Kidney (tissue), 22 donors: ENCODE measurements around the gene STX10. TPM values are rescaled to one million over a fixed set of nuclear protein-coding genes. Genes with fewer than 3 reads are reported as not detected.
A peak's percentile ranks its signal among the peaks of the same experiment; 100 is the strongest.

ENCODE experiments used
- DNase-seq, 5 donors: peaks; one replicate each; pipeline ENCODE4 v3.0.0-alpha.2; 2013 to 2020
- FAIRE-seq: peaks from 2 replicates; lab custom pipeline; 2012; peaks lifted over from hg19 to GRCh38; lab: Jason Lieb, UNC
- H3K27ac ChIP-seq, 2 donors: one replicate each; pipeline ENCODE4 v1.7.0; 2013; ENCODE audit warnings: low read depth in 2 of 2, low read length in 2 of 2, inconsistent platforms in 1 of 2
- H3K27me3 ChIP-seq: one replicate; pipeline ENCODE4 v1.7.1; 2013; ENCODE audit warnings: low read length, inconsistent platforms; ENCODE audit not compliant: control insufficient read depth, insufficient read depth
- H3K36me3 ChIP-seq, 3 donors: one replicate each; pipeline versions ENCODE4 v1.7.0 to v1.7.1; 2013; ENCODE audit warnings: low read length in 3 of 3, control low read depth in 1 of 3, inconsistent platforms in 1 of 3; ENCODE audit not compliant: insufficient read depth in 3 of 3, control insufficient read depth in 2 of 3
- H3K4me1 ChIP-seq, 3 donors: one replicate each; pipeline versions ENCODE4 v1.7.0 to v1.7.1; 2013; ENCODE audit warnings: low read length in 3 of 3, inconsistent platforms in 1 of 3, low read depth in 1 of 3; ENCODE audit not compliant: control insufficient read depth in 2 of 3, insufficient read depth in 2 of 3
- H3K4me3 ChIP-seq, 3 donors: one replicate each; pipeline versions ENCODE4 v1.7.0 to v1.8.1; 2013; ENCODE audit warnings: low read length in 3 of 3, control low read depth in 1 of 3, inconsistent platforms in 1 of 3
- H3K9ac ChIP-seq, 3 donors: one replicate each; pipeline versions ENCODE4 v1.7.0 to v1.7.1; 2013; ENCODE audit warnings: low read length in 3 of 3, control low read depth in 1 of 3, inconsistent platforms in 1 of 3
- H3K9me3 ChIP-seq, 3 donors: one replicate each; pipeline versions ENCODE4 v1.7.0 to v1.7.1; 2013; ENCODE audit warnings: low read length in 3 of 3, control low read depth in 1 of 3, inconsistent platforms in 1 of 3; ENCODE audit not compliant: control insufficient read depth in 2 of 3, insufficient read depth in 1 of 3
- CTCF ChIP-seq: IDR thresholded peaks from 3 replicates; pipeline ENCODE4 v1.5.1; 2012; ENCODE audit warnings: mild to moderate bottlenecking, moderate library complexity, borderline replicate concordance; ENCODE audit not compliant: insufficient read depth; ENCODE audit errors: extremely low read depth
- intact Hi-C: fragments of 100-400 bp; cut with DNase I; formaldehyde crosslinking; loops from one replicate; pipeline ENCODE4 v1.11.1; 2022
- long read RNA-seq, 10 donors: library from polyadenylated mRNA in 1 of 10; unstranded in 1 of 10; transcript quantifications; one replicate each; pipeline ENCODE4 v2.0.0 and lab custom pipeline, GENCODE V29; 2021 to 2026
- polyA plus RNA-seq: library from polyadenylated mRNA; stranded (reverse); fragments of 350-450 nt; fragmentation: Illumina TruSeq; extraction: RNeasy Lipid Tissue Mini Kit (QIAGEN cat#74804); gene quantifications from one replicate; pipeline ENCODE4 v1.2.3, GENCODE V29; 2014; ENCODE audit warnings: low read depth, low replicate concordance; ENCODE audit not compliant: insufficient read depth
- total RNA-seq: library from RNA; stranded (reverse); fragmentation: NEBNext Ultra II Directional; extraction: Animal tissue kit (Norgen Biotek cat#: 25700); gene quantifications from one replicate; pipeline ENCODE4 v1.2.1, GENCODE V29; 2021
- donor health status: control.
- donor health status: control.
- donor health status: control.
- donor health status: control.
- donor health status: control.
- donor health status: DM: yes; HTN: yes; CAD: no.
- donor health status: Normal renal cell carcinoma (clear cell type).

STX10 gene, protein sequence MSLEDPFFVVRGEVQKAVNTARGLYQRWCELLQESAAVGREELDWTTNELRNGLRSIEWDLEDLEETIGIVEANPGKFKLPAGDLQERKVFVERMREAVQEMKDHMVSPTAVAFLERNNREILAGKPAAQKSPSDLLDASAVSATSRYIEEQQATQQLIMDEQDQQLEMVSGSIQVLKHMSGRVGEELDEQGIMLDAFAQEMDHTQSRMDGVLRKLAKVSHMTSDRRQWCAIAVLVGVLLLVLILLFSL
- total RNA-seq (39.5 TPM), polyA plus RNA-seq (52.9 TPM)
- long read RNA-seq, donor 1, transcript STX10-204 (8 exons, 1,136 nt), result major isoform, 15 of 18 reads
- long read RNA-seq, donor 1, partial matches to known transcripts, result 0 of 18 reads
- long read RNA-seq, donor 1, other reads (novel, unspliced or antisense), result 0 of 18 reads
- long read RNA-seq, donor 2, transcript STX10-204 (8 exons, 1,136 nt), result major isoform, 10 of 12 reads
- long read RNA-seq, donor 2, partial matches to known transcripts, result 0 of 12 reads
- long read RNA-seq, donor 2, other reads (novel, unspliced or antisense), result 0 of 12 reads
- long read RNA-seq, donor 3, transcript STX10-204 (8 exons, 1,136 nt), result major isoform, 20 of 21 reads
- long read RNA-seq, donor 3, partial matches to known transcripts, result 0 of 21 reads
- long read RNA-seq, donor 3, other reads (novel, unspliced or antisense), result 0 of 21 reads
- long read RNA-seq, donor 4, transcript STX10-204 (8 exons, 1,136 nt), result major isoform, 13 of 15 reads
- long read RNA-seq, donor 4, partial matches to known transcripts, result 0 of 15 reads
- long read RNA-seq, donor 4, other reads (novel, unspliced or antisense), result 0 of 15 reads
- long read RNA-seq, donor 5, partial matches to known transcripts, result 0 of 1 reads
- long read RNA-seq, donor 5, other reads (novel, unspliced or antisense), result 0 of 1 reads
- long read RNA-seq, donor 6, transcript STX10-204 (8 exons, 1,136 nt), result major isoform, 13 of 21 reads
- long read RNA-seq, donor 6, partial matches to known transcripts, result 6 of 21 reads
- long read RNA-seq, donor 6, other reads (novel, unspliced or antisense), result 0 of 21 reads
- long read RNA-seq, donor 7, transcript STX10-207 (7 exons, 1,241 nt), result minor isoform, 5 of 55 reads
- long read RNA-seq, donor 7, transcript STX10-204 (8 exons, 1,136 nt), result major isoform, 17 of 55 reads
- long read RNA-seq, donor 7, partial matches to known transcripts, result 23 of 55 reads
- long read RNA-seq, donor 7, other reads (novel, unspliced or antisense), result 8 of 55 reads
- long read RNA-seq, donor 8, transcript STX10-204 (8 exons, 1,136 nt), result major isoform, 6 of 15 reads
- long read RNA-seq, donor 8, partial matches to known transcripts, result 5 of 15 reads
- long read RNA-seq, donor 8, other reads (novel, unspliced or antisense), result 0 of 15 reads
- long read RNA-seq, donor 9, transcript STX10-204 (8 exons, 1,136 nt), result major isoform, 12 of 12 reads
- long read RNA-seq, donor 9, partial matches to known transcripts, result 0 of 12 reads
- long read RNA-seq, donor 9, other reads (novel, unspliced or antisense), result 0 of 12 reads
- long read RNA-seq, donor 10, partial matches to known transcripts, result 0 of 6 reads
- long read RNA-seq, donor 10, other reads (novel, unspliced or antisense), result 0 of 6 reads

DNA sequence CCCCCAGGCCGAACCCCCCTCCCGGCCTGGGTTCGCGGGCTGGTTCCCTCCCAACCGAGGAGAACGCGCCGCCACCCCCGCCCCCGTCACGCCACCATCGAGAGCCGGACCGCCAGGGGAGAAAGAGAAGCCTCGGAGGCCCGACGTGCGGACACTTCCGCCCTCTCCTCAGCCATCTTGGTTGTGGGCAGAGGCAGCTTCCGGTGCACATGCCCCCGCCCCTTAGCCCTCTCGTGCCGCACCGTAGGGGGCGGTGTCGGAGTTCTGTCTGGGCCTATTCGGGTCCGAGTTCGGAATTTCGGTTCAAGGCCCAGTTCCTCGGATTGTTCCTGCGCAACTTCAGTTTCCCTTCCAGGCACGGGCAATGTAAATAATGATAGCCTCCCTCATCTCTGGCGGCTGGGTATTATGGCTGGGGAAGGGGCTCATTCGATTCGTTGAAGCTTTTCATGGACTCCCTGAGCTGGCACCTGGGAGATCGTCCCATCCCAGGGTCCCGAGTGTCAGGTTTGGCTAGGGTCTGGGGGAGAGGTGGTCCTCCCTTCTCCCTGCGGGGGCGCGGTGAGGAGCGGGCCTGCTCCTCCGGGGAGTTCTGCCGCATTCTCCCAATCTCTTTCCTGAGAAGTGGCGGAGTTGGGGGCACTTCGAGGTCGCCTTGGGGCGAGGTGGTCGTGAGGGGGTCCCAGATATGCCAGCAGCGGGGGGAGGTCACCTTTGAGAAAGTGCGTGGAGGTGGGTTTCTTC lies at the start of gene STX10, which contains the start of gene IER2:
STX10 (minus strand) TSS at position 189 of the 744 bp plus-strand sequence. CDS start 202 bp downstream, outside the sequence.
IER2 (plus strand) TSS at position 225 of the 744 bp plus-strand sequence. CDS start 2,776 bp downstream, outside the sequence.
- Histone ChIP-seq H3K27me3 (no peaks in the 10 kb centered on the region), H3K36me3 (no peaks in the 10 kb centered on the region), H3K9ac (peak within 1 kb of the TSS; percentile 95 to 100 (median 98)), H3K4me1 (peaks cover 0 to 10% (median 0%) of the 10 kb centered on the region in 3 donors), H3K9me3 (no peaks in the 10 kb centered on the region), H3K27ac (peak within 1 kb of the TSS; percentile 98 to 100), H3K4me3 (peak within 1 kb of the TSS; percentile 84 to 98 (median 96))
- intact Hi-C loops, result no loop called here
- DNase-seq, result peak; percentile 95 to 99 (median 97)
- TF ChIP-seq CTCF, result peak; percentile 59
- no peak for FAIRE-seq

GRCh38 chr19:13198634-13199033 lies 48.5 kb upstream of the STX10 start:
- H3K27me3 ChIP-seq, result no peaks in the 10 kb centered on the region
- intact Hi-C loops, result loop anchor here (5.0 kb wide), 1 partner anchor 64 kb away; no protein-coding TSS in a partner anchor
- FAIRE-seq, result no peak
- peaks cover 0 to 4% (median 0%) of the 10 kb centered on the region in 3 donors for H3K4me1 ChIP-seq
- H3K4me3 ChIP-seq, result no peak overlapping the region
- TF ChIP-seq CTCF, result no peak
- H3K36me3 ChIP-seq, result no peaks in the 10 kb centered on the region
- DNase-seq, result no peak
- H3K9ac ChIP-seq, result no peak overlapping the region
- no peak overlapping the region for H3K27ac ChIP-seq
- no peaks in the 10 kb centered on the region for H3K9me3 ChIP-seq
